Loucy (cell line): Measurements from ENCODE around the gene PRM1.

ENCODE experiments used
- CTCF ChIP-seq: fragments of 200-600 bp; sonication (generic); conservative IDR thresholded peaks from 2 replicates; pipeline ENCODE4 v1.5.1; 2014; ENCODE audit warnings: mild to moderate bottlenecking, antibody characterized with exemption, low read length
- EZH2phosphoT487 ChIP-seq: fragments of 200-600 bp; IDR thresholded peaks from 2 replicates; pipeline ENCODE4 v1.6.1; 2018; ENCODE audit warnings: antibody characterized with exemption, mild to moderate bottlenecking, moderate library complexity, borderline replicate concordance

GRCh38 chr16:11248133-11248532 lies 33.0 kb downstream of the PRM1 start:
- TF ChIP-seq CTCF (no peak), EZH2phosphoT487 (no peak)
